ENCODE results near the gene NAPG.

DNA sequence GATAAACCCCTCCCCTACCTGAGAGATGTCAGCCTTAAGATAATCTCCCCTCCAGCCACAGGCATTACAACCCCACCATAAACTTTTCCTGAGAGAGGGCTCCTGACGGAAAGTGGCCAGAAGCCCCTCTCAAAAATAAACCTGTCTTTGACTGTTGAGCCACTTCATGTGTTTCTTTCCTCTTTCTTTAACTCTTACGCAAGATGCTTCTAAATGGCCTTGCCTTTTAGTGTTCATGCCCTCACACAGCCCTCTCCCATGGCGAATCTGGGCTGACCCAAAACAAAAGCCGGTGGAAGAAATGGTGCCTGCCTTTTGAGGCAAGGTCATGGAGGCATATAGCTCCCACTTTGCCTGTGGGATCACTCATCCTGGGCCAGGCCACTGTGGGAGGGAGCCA is 54.4 kb downstream of the NAPG start:
- TF ChIP-seq POLR2AphosphoS5 (IDR thresholded peaks at IDR 0.05): no peak
- no peak for TF ChIP-seq CTCF (IDR thresholded peaks at IDR 0.05)
- TF ChIP-seq EP300 (IDR thresholded peaks at IDR 0.05): no peak
